HG03025 (cell line): Measurements from ENCODE around the gene ZNF415.

Source experiments
- ATAC-seq: cut with Tn5 transposase; IDR thresholded peaks from one replicate; pipeline ENCODE4 v1.9.1; 2021; ENCODE audit warnings: mild to moderate bottlenecking, moderate library complexity; ENCODE audit not compliant: unreplicated experiment, low FRiP score

Gene ZNF415

DNA sequence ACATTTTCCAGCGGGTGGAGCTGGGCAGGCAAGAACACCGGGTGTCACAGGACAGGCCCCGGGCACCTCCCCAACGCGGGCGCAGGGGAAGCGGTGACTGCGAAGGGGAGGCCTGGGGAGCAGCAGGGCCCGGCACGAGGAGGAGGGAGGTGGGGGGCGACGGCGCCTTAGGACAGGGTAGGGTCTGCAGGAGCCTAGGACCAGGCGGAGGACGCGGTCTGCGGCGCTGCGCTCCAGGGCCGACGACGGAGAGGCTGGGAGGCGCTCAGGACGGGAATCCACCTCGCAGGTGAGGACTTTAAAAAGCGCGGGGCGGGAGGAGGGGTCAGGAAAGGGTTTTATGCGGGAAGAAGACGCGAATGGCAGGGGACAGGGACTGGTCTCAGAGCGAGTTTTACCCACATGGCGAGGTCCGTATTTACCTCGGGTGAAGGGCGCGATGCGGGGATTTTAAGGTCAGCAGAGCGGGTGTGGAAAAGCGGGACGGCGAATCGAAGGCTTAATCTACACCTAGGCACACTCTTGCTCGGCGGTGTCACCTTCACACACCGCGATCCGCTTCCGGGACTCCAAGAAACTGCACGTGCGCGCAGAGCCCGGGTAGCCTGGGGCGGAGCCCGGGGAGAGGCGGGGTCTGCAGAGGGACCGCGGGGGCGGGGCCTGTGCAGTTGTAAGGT is 74.7 kb downstream of the ZNF415 start:
- no peak for ATAC-seq
